ENCODE measurements around the gene BANF1. TPM values are rescaled to one million over a fixed set of nuclear protein-coding genes. Genes with fewer than 3 reads are reported as not detected.

The BANF1 gene
- total and polyA plus RNA-seq, 2 of the 13 experiments (the other 11 are each of a cell fraction or from before 2014, with no cell fraction given): 40.5 to 86.5 TPM

GRCh38 chr11:65962141-65962564 is 40.1 kb upstream of the BANF1 start:
- Histone ChIP-seq H3K9ac (ENCODE audit: insufficient read depth, low read depth, low read length) (peak overlapping the region; percentile 98), H2AFZ (ENCODE audit: low read length) (no peak overlapping the region), H3K27ac (ENCODE audit: extremely low read length, insufficient read depth, low read length) (no peak overlapping the region), H3K4me2 (ENCODE audit: low read depth, low read length) (peak overlapping the region; percentile 98), H3K27me3 (ENCODE audit: control insufficient read depth in 1 of 2, insufficient read depth in 2 of 2, low read length in 2 of 2) (no peaks in the 10 kb centered on the region; a peak in 1 of 5 replicates), H3K4me1 (ENCODE audit: insufficient read depth, low read length) (peaks cover 53% of the 10 kb centered on the region), H3K9me3 (ENCODE audit: low read length) (no peaks in the 10 kb centered on the region), H3K36me3 (replicated peaks in 1 of 2; ENCODE audit: control insufficient read depth in 1 of 2, insufficient read depth in 2 of 2, low read length in 2 of 2) (peaks cover 21 to 35% of the 10 kb centered on the region in 2 experiments), H3K4me3 (replicated peaks in 1 of 3; ENCODE audit: insufficient read depth in 1 of 3, low read depth in 2 of 3, low read length in 3 of 3) (peak overlapping the region; percentile 89 to 97 (median 97)), H4K20me1 (ENCODE audit: insufficient read depth, low read length) (no peaks in the 10 kb centered on the region), H3K79me2 (ENCODE audit: insufficient read depth, low read length) (peaks cover 22% of the 10 kb centered on the region)
- POLR2A ChIA-PET: interaction anchor here (0.6 to 1.4 kb wide), 4 partner anchors 34 to 283 kb away, joined by 3 to 5 read pairs (median 4); partner anchors contain the start of genes CFL1 and FIBP
- BruUV-seq (replicated peaks): TSS peak; percentile 62
- in situ Hi-C loops (cut with HindIII; ENCODE audit: extremely low pct_ligation_motif_present, low pct_unique_long_range_greater_than_20kb): no loop called here
- intact Hi-C loops (cut with micrococcal nuclease; ENCODE audit: unreplicated experiment): no loop called here
- DNase-seq (ENCODE audit: low spot score) (no peak), ATAC-seq (peak; percentile 32), FAIRE-seq (no peak)
- CTCF ChIA-PET (ENCODE audit: low intra/inter-chr PET ratio, low total read pairs): interaction anchor here (1.1 kb wide), 1 partner anchor 78 kb away, joined by 3 read pairs; no protein-coding TSS in a partner anchor
- 5% methylated on average over 8 of the region's 13 CpGs for WGBS (ENCODE audit: low lambda C conversion rate)
- TF ChIP-seq MIER3 (CRISPR knock-in tag; IDR thresholded peaks at IDR 0.05; ENCODE audit: borderline replicate concordance) (no peak), MAF1 (CRISPR knock-in tag; IDR thresholded peaks at IDR 0.05; ENCODE audit: borderline replicate concordance) (no peak), NR2F6 (IDR thresholded peaks at IDR 0.05) (no peak), NR2F6 (CRISPR knock-in tag; IDR thresholded peaks at IDR 0.05) (no peak), ZNF484 (CRISPR knock-in tag; IDR thresholded peaks at IDR 0.05; ENCODE audit: borderline replicate concordance, low read depth) (no peak), ZNF512B (CRISPR knock-in tag; IDR thresholded peaks at IDR 0.05; ENCODE audit: borderline replicate concordance) (no peak), PRDM15 (CRISPR knock-in tag; IDR thresholded peaks at IDR 0.05) (no peak), NR2F2 (IDR thresholded peaks at IDR 0.05; ENCODE audit: borderline replicate concordance, low read depth) (no peak), YEATS2 (CRISPR knock-in tag; IDR thresholded peaks at IDR 0.05; ENCODE audit: borderline replicate concordance) (no peak), BHLHE40 (IDR thresholded peaks at IDR 0.05; ENCODE audit: low read length) (no peak), ZNF496 (CRISPR knock-in tag; IDR thresholded peaks at IDR 0.05; ENCODE audit: insufficient replicate concordance) (no peak), RORA (CRISPR knock-in tag; IDR thresholded peaks at IDR 0.05) (no peak), RARG (CRISPR knock-in tag; IDR thresholded peaks at IDR 0.05; ENCODE audit: low read depth) (no peak)
- TF ChIP-seq, protein P1, sequence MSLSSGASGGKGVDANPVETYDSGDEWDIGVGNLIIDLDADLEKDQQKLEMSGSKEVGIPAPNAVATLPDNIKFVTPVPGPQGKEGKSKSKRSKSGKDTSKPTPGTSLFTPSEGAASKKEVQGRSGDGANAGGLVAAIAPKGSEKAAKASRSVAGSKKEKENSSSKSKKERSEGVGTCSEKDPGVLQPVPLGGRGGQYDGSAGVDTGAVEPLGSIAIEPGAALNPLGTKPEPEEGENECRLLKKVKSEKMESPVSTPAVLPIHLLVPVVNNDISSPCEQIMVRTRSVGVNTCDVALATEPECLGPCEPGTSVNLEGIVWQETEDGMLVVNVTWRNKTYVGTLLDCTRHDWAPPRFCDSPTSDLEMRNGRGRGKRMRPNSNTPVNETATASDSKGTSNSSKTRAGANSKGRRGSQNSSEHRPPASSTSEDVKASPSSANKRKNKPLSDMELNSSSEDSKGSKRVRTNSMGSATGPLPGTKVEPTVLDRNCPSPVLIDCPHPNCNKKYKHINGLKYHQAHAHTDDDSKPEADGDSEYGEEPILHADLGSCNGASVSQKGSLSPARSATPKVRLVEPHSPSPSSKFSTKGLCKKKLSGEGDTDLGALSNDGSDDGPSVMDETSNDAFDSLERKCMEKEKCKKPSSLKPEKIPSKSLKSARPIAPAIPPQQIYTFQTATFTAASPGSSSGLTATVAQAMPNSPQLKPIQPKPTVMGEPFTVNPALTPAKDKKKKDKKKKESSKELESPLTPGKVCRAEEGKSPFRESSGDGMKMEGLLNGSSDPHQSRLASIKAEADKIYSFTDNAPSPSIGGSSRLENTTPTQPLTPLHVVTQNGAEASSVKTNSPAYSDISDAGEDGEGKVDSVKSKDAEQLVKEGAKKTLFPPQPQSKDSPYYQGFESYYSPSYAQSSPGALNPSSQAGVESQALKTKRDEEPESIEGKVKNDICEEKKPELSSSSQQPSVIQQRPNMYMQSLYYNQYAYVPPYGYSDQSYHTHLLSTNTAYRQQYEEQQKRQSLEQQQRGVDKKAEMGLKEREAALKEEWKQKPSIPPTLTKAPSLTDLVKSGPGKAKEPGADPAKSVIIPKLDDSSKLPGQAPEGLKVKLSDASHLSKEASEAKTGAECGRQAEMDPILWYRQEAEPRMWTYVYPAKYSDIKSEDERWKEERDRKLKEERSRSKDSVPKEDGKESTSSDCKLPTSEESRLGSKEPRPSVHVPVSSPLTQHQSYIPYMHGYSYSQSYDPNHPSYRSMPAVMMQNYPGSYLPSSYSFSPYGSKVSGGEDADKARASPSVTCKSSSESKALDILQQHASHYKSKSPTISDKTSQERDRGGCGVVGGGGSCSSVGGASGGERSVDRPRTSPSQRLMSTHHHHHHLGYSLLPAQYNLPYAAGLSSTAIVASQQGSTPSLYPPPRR (CRISPR knock-in tag; IDR thresholded peaks at IDR 0.05; ENCODE audit: borderline replicate concordance): 0 out of 2 replicates have a peak, but pooled peaks have one; percentile 3

All from HepG2 (cell line).